Daoy (cell line): ENCODE data around the gene STX3. TPM values are rescaled to one million over a fixed set of nuclear protein-coding genes. Genes with fewer than 3 reads are reported as not detected.

ENCODE experiments used
- DNase-seq: peaks from one replicate; pipeline ENCODE4 v3.0.0-alpha.2; 2015; ENCODE audit warnings: low read depth
- total RNA-seq: library from RNA; depleted of rRNA; stranded (reverse); fragments of >200 nt; shearing (Covaris generic); gene quantifications from 2 replicates; pipeline ENCODE4 v1.2.3, GENCODE V29; 2014; rRNA removed

Gene STX3
- 21.3 and 22.1 TPM in 2 replicates for total RNA-seq

DNA sequence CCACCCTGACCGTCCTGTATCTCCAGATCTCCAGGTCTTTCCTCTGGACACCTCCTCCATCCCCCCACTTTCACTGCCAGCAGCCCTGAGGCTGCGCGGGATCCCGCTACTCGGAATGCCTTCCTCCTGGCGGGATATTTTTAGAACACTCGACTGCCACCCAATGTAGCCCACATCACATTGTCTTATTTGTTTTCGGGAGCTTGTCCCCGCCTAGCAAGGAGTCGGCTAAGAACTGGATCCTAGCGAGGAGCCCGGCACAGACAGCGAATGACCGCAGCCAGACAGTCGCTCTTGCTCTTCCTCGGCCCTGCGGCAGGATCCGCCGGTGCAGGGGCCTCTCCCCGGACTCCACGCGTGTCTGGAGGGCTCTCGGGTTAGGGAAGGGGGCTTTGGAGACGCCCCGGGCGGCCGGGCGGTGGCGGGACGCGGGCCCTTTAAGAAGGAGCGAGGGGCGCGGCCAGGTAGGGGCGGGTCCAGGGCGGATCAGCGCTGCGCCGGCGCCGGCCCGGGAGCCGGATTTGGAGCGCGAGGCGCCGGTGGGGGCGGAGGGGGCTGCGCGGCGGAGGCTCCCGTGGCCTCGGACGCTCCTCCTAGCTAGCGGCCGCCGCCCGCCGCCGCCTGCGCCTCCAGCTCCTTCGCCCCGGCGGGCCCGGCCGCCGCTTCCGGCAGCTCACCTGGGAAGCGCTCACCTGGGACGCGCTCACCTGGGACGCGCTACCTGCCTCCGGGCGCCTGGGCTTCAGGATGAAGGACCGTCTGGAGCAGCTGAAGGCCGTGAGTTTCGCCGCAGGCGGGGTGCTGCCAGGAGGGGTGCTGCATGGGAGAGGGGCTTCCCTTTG is at the start of gene STX3:
Gene STX3, plus strand, starts transcription at position 518 of the 842 bp plus-strand sequence. Its CDS starts 230 bp downstream, at position 748.
- peak; percentile 73 for DNase-seq

DNA sequence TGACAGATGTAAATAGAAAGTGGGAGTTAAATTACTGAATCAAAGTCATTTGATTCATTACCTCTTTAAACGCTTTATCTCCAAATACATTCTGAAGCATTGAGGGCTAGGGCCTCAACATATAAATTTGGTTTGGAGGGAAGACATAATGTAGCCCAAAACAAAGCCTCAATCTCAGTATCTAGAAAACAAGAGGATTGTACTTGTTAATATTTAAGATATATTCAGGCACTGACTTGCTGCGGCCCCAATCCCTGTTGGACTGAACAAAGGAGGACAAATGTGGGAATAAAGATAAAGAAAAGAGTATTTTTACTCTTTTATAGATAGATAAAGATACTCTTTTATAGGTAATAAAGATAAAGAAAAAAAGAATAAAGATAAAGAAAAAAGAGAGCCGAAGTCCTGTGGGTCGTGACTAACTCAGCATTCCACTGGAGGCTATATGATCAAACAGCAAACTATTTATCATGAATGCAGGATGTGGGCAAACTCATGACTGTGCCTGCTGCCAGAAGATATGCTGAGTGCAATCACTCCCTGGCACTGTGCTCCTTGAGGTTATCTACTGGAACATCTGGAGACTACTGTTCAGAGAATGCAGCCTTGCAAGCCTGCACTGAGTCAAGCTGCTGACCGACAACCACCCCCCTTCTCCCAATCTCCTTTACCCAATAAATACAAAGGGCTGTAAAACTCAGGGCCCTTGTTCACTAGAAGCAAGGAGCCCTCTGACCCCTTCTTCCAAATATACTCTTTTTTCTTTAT is 48.5 kb upstream of the STX3 start:
- DNase-seq = peak; percentile 81

- DNase-seq = no peak
Measured at GRCh38 chr11:59707371-59707770, 47.8 kb upstream of the STX3 start.

DNA sequence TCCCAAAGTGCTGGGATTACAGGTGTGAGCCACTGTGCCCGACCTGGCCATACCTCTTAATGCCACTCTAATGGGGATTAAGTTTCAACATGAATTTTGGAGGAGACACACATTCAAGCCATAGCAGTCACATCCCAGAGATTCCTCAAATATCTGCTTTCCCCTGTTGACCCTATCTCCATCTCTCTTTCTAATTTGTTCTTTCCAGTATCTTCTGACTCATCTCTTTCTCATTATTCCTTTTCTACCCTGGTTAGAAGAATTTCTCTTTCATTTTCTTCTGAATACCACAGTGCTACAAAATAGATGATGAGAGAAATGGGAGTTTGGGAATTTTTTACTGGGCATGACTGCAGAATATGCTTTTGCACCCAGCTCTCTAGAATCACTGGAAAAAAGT is 46.6 kb upstream of the STX3 start:
- no peak for DNase-seq

DNA sequence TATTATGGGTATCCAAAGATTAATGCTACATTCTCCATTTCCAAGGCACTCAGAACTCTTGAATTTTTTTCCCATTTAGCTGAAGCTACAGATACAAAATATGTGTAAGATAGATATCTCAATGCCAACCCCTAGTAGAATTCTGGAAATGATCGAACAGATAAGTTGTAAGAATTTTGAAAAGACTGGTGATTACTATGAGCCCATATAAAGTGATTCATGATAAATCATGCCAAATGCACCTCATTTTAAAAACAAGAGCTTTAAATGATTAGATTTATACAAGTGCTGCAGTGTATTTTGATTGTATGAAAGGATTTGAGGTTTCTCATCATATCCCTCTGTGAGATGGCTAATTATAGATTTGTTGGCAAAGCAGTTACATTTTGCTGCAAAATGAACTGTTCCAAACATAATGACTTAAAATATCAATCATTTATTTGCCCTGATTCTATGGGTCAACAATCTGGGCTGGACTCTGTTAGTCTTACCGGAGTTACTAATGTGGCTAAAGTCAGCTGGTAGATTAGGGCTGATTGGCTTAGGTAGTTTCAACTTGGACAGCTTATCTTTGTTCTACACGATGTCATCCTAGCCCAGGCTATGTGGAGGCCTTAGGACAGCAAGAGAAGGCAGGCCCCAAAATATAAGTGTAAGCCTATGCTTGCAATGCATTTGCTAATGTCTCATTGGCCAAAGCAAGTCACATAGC is 44.9 kb upstream of the STX3 start:
- no peak for DNase-seq

GRCh38 chr11:59713745-59714144 is 41.4 kb upstream of the STX3 start, which contains the start of gene OR10V1:
OR10V1 (minus strand) TSS chr11:59713845; CDS start chr11:59713845, 0 bp downstream.
- no peak for DNase-seq

- no peak for DNase-seq
Measured at GRCh38 chr11:59716051-59716450, 39.1 kb upstream of the STX3 start.

- no peak for DNase-seq
Measured at GRCh38 chr11:59719556-59719955, 35.6 kb upstream of the STX3 start.

GRCh38 chr11:59724066-59724465 is 31.1 kb upstream of the STX3 start:
- DNase-seq = no peak

DNA sequence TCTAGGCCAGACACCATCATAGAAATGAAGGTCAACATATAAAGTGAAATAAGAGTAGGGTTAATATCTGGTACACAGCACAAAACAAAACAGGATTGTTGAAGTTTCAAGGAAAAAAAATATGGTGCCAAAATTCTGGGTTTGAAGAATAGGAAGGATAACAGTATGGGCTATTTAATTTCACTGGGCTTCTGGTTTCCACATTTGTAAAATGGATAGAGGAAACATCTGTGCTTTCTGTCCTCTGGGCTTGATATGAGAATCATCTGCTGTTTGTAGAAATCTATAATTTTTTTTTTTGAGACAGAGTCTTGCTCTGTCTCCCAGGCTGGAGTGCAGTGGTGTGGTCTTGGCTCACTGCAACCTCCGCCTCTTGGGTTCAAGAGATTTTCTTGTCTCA is 27.8 kb upstream of the STX3 start:
- DNase-seq = no peak

DNA sequence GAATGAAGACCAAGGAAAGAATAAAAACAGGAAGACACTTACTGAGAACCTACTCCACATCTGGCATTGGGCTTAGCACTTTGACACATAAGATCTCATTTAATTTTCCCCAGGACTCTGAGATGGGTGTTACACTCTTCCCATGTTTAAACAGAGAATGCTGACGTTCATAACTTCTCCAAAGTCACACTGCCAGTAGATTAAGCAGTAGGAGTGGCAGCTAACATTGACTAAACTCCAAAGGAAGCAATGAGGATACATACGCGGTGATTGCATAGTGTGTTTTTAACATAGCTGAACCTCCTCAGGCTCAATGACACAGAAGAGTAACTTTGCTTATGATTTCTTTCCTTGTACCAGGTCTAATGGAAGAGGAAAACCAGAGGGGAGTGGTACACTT is 27.0 kb upstream of the STX3 start:
- no peak for DNase-seq

DNA sequence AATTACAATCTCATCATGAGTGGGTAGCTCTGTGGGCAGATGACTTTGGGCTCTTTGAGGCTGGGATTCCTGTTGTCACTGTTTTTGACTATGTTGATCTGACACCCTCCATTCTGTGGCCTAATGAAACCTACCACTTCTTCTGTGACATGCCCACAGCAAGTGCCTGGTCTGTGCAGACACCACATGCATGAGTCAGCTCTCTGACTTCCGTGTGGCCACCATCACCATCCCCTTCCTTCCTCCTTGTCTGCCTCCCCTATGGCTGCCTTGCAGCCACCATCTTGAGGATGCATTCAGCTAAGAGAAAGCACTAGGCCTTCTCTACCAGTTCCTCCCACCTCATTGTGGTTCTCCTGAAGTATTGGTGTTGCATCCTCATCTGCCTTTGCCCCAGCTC is 26.3 kb upstream of the STX3 start:
- peak; percentile 9 for DNase-seq

- no peak for DNase-seq
Measured at GRCh38 chr11:59729834-59730233, 25.3 kb upstream of the STX3 start.

DNA sequence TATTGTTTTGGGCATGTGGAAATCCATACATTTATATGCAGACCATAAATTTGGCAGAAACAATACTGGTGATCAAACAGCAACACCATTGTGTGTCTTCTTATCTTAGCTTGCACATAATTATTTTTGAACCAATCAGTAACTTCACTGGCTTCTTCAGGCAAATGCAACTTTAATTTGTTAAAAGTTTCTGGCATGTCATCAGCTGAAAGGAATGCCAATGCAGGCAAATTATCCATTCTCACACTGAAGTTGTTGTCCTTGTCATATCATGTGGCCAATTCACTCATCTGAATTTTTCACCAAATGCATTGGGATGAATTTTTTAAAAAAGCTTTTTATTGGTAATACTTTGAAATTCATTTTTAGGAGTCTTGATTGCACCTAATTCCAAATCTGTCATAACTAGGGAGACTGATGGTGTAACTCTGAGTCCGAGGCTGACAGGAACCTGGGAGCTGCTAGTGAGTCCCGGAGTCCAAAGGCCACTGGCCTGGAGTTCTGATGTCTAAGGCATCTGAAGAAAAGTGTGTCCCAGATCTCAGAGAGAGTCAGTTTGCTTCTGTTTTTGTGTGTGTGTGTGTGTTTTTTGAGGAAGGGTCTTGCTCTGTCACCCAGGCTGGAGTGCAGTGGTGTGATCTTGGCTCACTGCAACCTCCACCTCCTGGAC is 24.1 kb upstream of the STX3 start:
- DNase-seq = no peak

GRCh38 chr11:59746111-59746510 is 9.1 kb upstream of the STX3 start:
- DNase-seq = no peak

- DNase-seq = peak; percentile 82
Measured at GRCh38 chr11:59753650-59754493, 1.3 kb upstream of the STX3 start.

- DNase-seq = peak; percentile 24
Measured at GRCh38 chr11:59754494-59754858, 700 bp upstream of the STX3 start.

DNA sequence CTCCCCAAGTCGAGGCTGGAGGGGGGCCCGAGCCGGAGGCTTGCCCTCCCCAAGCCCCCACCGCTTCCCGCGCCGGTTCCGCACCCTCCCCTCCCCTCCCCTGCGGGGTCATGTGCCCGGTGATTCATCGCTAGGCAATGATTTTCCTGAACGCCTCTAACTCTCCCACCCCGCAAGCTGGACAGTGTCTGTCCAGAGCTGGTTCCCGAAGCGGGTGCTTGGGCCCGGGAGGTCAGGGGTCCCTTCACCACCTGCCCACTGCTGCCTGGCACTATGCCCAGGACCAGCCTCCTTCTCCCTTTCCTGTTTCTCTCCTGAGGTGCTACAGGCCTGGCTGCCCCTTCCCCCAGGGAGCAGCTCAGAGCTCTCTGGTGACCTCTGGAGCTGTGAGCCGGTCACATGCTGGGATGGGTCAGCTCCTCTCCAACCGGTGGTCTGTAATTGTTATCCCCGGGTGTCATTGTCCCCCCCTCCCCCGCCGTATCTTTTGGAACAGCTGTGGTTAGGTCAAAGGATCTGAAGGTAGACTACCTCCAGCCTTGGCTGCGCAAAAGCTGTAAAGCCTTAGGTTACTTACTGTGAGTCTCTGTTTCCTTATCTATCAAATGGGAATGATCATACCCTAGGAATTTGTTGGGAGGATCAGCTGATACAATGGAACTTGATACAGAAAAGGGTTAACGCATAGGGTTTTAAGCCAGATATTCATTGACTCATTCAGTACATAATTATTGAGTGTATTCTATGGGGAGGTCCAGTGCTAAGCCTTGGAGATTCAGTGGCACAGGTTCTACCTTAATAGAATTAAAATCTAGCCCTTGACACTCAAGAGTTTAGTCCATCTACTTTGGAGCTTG is 753 bp downstream of the STX3 start:
- peak; percentile 80 for DNase-seq

GRCh38 chr11:59756558-59756840 is 1.3 kb downstream of the STX3 start:
- DNase-seq = peak; percentile 31

- peak; percentile 52 for DNase-seq
Measured at GRCh38 chr11:59756845-59757244, 1.7 kb downstream of the STX3 start.
